ENCODE data around the gene SNCAIP. TPM values are rescaled to one million over a fixed set of nuclear protein-coding genes. Genes with fewer than 3 reads are reported as not detected.

The SNCAIP gene
- total and polyA plus RNA-seq, 7 experiments from 2014 or later: 0.17 TPM; not detected in 6

GRCh38 chr5:122287101-122287500 is 24.9 kb upstream of the SNCAIP start:
- DNase-seq (no peak), ATAC-seq (no peak)
- ChIA-PET POLR2A (no interaction called here), CTCF (no interaction called here)
- H3K36me3 Mint-ChIP-seq: no peaks in the 10 kb centered on the region
- H3K27ac Mint-ChIP-seq: no peak overlapping the region
- Histone ChIP-seq H3K27ac (ENCODE audit: low read depth, low read length) (no peak overlapping the region), H3K9me3 (ENCODE audit: control insufficient read depth in 2 of 3, low read length in 3 of 3) (no peaks in the 10 kb centered on the region), H3K27me3 (ENCODE audit: control insufficient read depth in 2 of 2, insufficient read depth in 2 of 2, low read length in 2 of 2) (no peaks in the 10 kb centered on the region), H3K36me3 (ENCODE audit: control insufficient read depth in 2 of 3, insufficient read depth in 3 of 3, low read length in 3 of 3) (no peaks in the 10 kb centered on the region), H3K4me1 (ENCODE audit: control insufficient read depth in 2 of 2, insufficient read depth in 2 of 2, low read length in 2 of 2) (no peaks in the 10 kb centered on the region), H3K4me3 (ENCODE audit: low read length) (no peak overlapping the region)
- peaks cover 0 to 19% (median 8%) of the 10 kb centered on the region in 11 donors for H3K9me3 Mint-ChIP-seq
- no peak overlapping the region for H3K4me3 Mint-ChIP-seq
- H3K4me1 Mint-ChIP-seq: no peaks in the 10 kb centered on the region
- peaks cover 0 to 4% (median 0%) of the 10 kb centered on the region in 5 donors for H3K27me3 Mint-ChIP-seq
- intact Hi-C loops (cut with micrococcal nuclease): no loop called here

DNA sequence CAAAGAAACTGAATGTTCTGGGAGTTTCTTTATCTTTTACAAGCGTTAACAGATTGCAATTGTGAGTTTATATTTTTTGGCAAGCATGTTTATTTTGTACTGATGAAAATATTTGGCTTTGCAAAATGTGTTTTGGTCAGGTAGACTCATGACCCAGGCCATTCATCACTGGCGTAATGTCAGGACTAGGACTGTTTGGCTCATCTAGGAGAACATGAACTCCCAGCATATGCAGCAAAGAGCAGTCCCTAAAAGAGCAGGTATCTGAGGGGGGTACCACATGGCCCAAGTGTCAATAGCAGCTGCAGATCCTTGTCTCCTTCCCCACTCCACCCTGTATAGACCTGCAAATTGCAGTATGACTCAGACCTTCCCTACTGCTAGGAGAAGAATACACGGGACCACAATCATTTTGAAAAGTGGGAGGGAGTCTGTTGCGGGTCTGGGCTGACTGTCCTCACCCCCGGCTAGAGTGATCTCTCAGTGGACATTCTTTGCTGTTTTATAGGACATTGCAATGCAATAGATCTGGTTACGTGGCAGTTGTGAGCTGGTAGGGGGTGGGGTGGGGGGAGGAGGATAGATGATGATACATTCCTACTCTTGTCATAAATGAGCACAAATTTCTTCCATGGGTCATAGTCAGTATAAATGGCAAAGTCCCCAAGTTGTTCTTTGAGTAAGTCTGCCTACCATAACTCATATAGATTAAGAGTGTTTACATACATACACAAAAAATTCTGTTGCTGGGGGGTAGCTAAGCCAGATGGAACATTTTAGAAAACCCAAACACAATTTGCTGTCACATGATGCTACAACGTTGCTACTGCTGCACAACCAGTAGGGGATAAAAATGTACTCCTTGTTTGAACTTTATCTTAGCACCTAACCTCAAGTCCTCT is 20.8 kb upstream of the SNCAIP start:
- CTCF ChIA-PET: no interaction called here
- POLR2A ChIA-PET: no interaction called here

DNA sequence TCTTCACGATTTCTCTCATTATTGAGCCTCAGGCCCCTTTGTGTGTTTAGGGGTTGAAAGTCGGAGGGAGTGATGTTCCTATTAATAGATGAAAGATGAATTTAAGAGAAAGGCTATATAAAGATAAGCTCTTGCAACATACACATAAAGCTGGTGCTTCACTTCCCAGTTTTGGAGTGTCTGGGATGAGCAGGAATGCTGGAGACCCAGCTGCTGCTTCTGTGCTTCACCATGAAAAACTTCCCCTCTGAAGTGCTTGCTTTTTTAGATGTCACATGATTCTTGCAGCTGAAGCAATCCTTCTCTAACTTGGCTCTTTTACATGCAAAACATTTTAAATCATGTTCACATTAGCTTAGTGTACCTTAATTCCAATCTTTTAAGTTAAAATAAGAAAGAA is 19.7 kb upstream of the SNCAIP start:
- Mint-ChIP-seq H3K4me3 (no peak overlapping the region), H3K27me3 (peaks cover 0 to 12% (median 0%) of the 10 kb centered on the region in 5 donors), H3K27ac (no peak overlapping the region), H3K9me3 (peaks cover 0 to 5% (median 0%) of the 10 kb centered on the region in 11 donors), H3K36me3 (no peaks in the 10 kb centered on the region), H3K4me1 (no peaks in the 10 kb centered on the region)
- DNase-seq (no peak), ATAC-seq (no peak)
- CTCF ChIA-PET: no interaction called here
- H3K27ac ChIP-seq (ENCODE audit: low read depth, low read length): no peak overlapping the region
- intact Hi-C loops (cut with micrococcal nuclease): no loop called here
- H3K4me3 ChIP-seq (ENCODE audit: low read length): no peak overlapping the region
- H3K9me3 ChIP-seq (ENCODE audit: control insufficient read depth in 2 of 3, low read length in 3 of 3): no peaks in the 10 kb centered on the region
- POLR2A ChIA-PET: no interaction called here
- H3K4me1 ChIP-seq (ENCODE audit: control insufficient read depth in 2 of 2, insufficient read depth in 2 of 2, low read length in 2 of 2): no peaks in the 10 kb centered on the region
- H3K36me3 ChIP-seq (ENCODE audit: control insufficient read depth in 2 of 3, insufficient read depth in 3 of 3, low read length in 3 of 3): no peaks in the 10 kb centered on the region
- H3K27me3 ChIP-seq (ENCODE audit: control insufficient read depth in 2 of 2, insufficient read depth in 2 of 2, low read length in 2 of 2): no peaks in the 10 kb centered on the region

More for the DNA sequence above, 20.8 kb upstream of the SNCAIP start:
- Histone ChIP-seq H3K27ac (ENCODE audit: low read depth, low read length) (no peak overlapping the region), H3K36me3 (ENCODE audit: control insufficient read depth in 2 of 3, insufficient read depth in 3 of 3, low read length in 3 of 3) (no peaks in the 10 kb centered on the region), H3K27me3 (ENCODE audit: control insufficient read depth in 2 of 2, insufficient read depth in 2 of 2, low read length in 2 of 2) (no peaks in the 10 kb centered on the region), H3K4me1 (ENCODE audit: control insufficient read depth in 2 of 2, insufficient read depth in 2 of 2, low read length in 2 of 2) (no peaks in the 10 kb centered on the region), H3K9me3 (ENCODE audit: control insufficient read depth in 2 of 3, low read length in 3 of 3) (no peaks in the 10 kb centered on the region), H3K4me3 (ENCODE audit: low read length) (no peak overlapping the region)
- Mint-ChIP-seq H3K36me3 (no peaks in the 10 kb centered on the region), H3K27me3 (peaks cover 0 to 10% (median 0%) of the 10 kb centered on the region in 5 donors), H3K4me3 (no peak overlapping the region), H3K4me1 (no peaks in the 10 kb centered on the region), H3K9me3 (peaks cover 0 to 10% (median 2%) of the 10 kb centered on the region in 11 donors), H3K27ac (no peak overlapping the region)
- intact Hi-C loops (cut with micrococcal nuclease): no loop called here
- DNase-seq (no peak), ATAC-seq (no peak)

GRCh38 chr5:122295138-122295537 is 16.9 kb upstream of the SNCAIP start:
- no peaks in the 10 kb centered on the region for H3K4me1 Mint-ChIP-seq

GRCh38 chr5:122296871-122297270 is 15.2 kb upstream of the SNCAIP start:
- Mint-ChIP-seq H3K27ac (no peak overlapping the region), H3K27me3 (peaks cover 0 to 12% (median 0%) of the 10 kb centered on the region in 5 donors), H3K4me3 (no peak overlapping the region), H3K4me1 (no peaks in the 10 kb centered on the region), H3K36me3 (no peaks in the 10 kb centered on the region), H3K9me3 (peaks cover 0 to 5% (median 0%) of the 10 kb centered on the region in 11 donors)
- Histone ChIP-seq H3K27me3 (ENCODE audit: control insufficient read depth in 2 of 2, insufficient read depth in 2 of 2, low read length in 2 of 2) (no peaks in the 10 kb centered on the region), H3K9me3 (ENCODE audit: control insufficient read depth in 2 of 3, low read length in 3 of 3) (no peaks in the 10 kb centered on the region), H3K4me3 (ENCODE audit: low read length) (no peak overlapping the region), H3K36me3 (ENCODE audit: control insufficient read depth in 2 of 3, insufficient read depth in 3 of 3, low read length in 3 of 3) (no peaks in the 10 kb centered on the region), H3K4me1 (ENCODE audit: control insufficient read depth in 2 of 2, insufficient read depth in 2 of 2, low read length in 2 of 2) (no peaks in the 10 kb centered on the region), H3K27ac (ENCODE audit: low read depth, low read length) (no peak overlapping the region)
- DNase-seq (no peak), ATAC-seq (no peak)
- POLR2A ChIA-PET: no interaction called here
- CTCF ChIA-PET: no interaction called here
- intact Hi-C loops (cut with micrococcal nuclease): no loop called here

More at GRCh38 chr5:122295138-122295537, 16.9 kb upstream of the SNCAIP start:
- CTCF ChIA-PET: no interaction called here
- Mint-ChIP-seq H3K27me3 (peaks cover 0 to 12% (median 0%) of the 10 kb centered on the region in 5 donors), H3K9me3 (peaks cover 0 to 5% (median 0%) of the 10 kb centered on the region in 11 donors), H3K36me3 (no peaks in the 10 kb centered on the region), H3K27ac (no peak overlapping the region), H3K4me3 (no peak overlapping the region)
- no peaks in the 10 kb centered on the region for H3K27me3 ChIP-seq (ENCODE audit: control insufficient read depth in 2 of 2, insufficient read depth in 2 of 2, low read length in 2 of 2)
- intact Hi-C loops (cut with micrococcal nuclease): no loop called here
- POLR2A ChIA-PET: no interaction called here
- DNase-seq: no peak
- H3K4me3 ChIP-seq (ENCODE audit: low read length): no peak overlapping the region
- H3K4me1 ChIP-seq (ENCODE audit: control insufficient read depth in 2 of 2, insufficient read depth in 2 of 2, low read length in 2 of 2): no peaks in the 10 kb centered on the region
- H3K9me3 ChIP-seq (ENCODE audit: control insufficient read depth in 2 of 3, low read length in 3 of 3): no peaks in the 10 kb centered on the region
- ATAC-seq: no peak
- H3K36me3 ChIP-seq (ENCODE audit: control insufficient read depth in 2 of 3, insufficient read depth in 3 of 3, low read length in 3 of 3): no peaks in the 10 kb centered on the region
- no peak overlapping the region for H3K27ac ChIP-seq (ENCODE audit: low read depth, low read length)

DNA sequence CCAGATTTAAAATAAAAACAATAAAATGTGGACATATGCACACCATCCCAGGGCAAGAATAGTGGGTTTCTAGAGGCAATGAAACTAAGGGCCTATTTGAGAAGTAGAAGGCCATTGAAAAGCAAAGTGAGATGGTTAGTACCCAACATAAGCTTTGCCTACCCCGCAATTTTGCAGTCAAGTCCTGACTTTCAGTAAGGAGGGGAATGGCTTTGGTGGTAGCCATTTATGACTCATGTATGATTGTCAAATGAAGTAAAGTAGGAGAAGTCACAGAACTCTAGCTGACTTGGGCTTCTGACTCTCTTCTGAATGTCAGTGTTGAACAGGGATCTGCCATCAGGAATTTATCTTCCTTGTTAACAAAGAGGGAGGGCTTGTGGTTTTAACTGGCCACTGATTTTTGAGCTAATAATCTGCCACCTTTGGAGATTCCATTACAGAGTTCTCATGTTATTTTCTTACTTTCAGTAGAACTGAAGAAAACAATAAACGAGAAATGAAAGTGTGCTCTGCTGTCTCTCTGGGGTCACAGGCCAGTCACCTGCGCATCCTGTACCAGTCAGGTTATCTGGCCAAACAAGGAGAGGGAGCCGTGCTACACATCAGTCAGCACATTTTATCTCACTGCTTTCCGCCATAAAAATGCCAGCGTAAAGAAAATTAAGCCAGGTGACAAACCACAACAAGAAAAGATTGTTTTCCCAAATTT is 14.3 kb upstream of the SNCAIP start:
- Histone ChIP-seq H3K4me3 (ENCODE audit: low read length) (no peak overlapping the region), H3K27me3 (ENCODE audit: control insufficient read depth in 2 of 2, insufficient read depth in 2 of 2, low read length in 2 of 2) (no peaks in the 10 kb centered on the region), H3K4me1 (ENCODE audit: control insufficient read depth in 2 of 2, insufficient read depth in 2 of 2, low read length in 2 of 2) (no peaks in the 10 kb centered on the region), H3K36me3 (ENCODE audit: control insufficient read depth in 2 of 3, insufficient read depth in 3 of 3, low read length in 3 of 3) (no peaks in the 10 kb centered on the region), H3K27ac (ENCODE audit: low read depth, low read length) (no peak overlapping the region), H3K9me3 (ENCODE audit: control insufficient read depth in 2 of 3, low read length in 3 of 3) (no peaks in the 10 kb centered on the region)
- ChIA-PET POLR2A (no interaction called here), CTCF (interaction anchor here (0.6 kb wide), 1 partner anchor 10 kb away, joined by 6 read pairs; no protein-coding TSS in a partner anchor)
- Mint-ChIP-seq H3K4me3 (no peak overlapping the region), H3K36me3 (no peaks in the 10 kb centered on the region), H3K27me3 (peaks cover 0 to 12% (median 0%) of the 10 kb centered on the region in 5 donors), H3K4me1 (no peaks in the 10 kb centered on the region), H3K27ac (no peak overlapping the region), H3K9me3 (peaks cover 0 to 5% (median 0%) of the 10 kb centered on the region in 11 donors)
- intact Hi-C loops (cut with micrococcal nuclease): no loop called here
- no peak for ATAC-seq
- no peak for DNase-seq

Measured in naive thymus-derived CD4-positive, alpha-beta T cell (primary cell).